IPS DF 6.9 (cell line): ENCODE results near the gene TMTC2.

Source experiments
- DNase-seq: peaks from one replicate; pipeline ENCODE4 v3.0.0-alpha.2; 2013; ENCODE audit warnings: low read depth, low spot score
- H3K27ac ChIP-seq: one replicate; pipeline ENCODE4 v1.5.1; 2013; ENCODE audit warnings: low read length, control low read depth
- H3K27me3 ChIP-seq: 2 replicates; pipeline ENCODE4 v1.6.1; 2013; ENCODE audit warnings: mild to moderate bottlenecking, low read length; ENCODE audit not compliant: control insufficient read depth, insufficient read depth
- H3K36me3 ChIP-seq: 2 replicates; pipeline ENCODE4 v1.6.1; 2013; ENCODE audit warnings: low read length; ENCODE audit not compliant: control insufficient read depth, insufficient read depth
- H3K4me1 ChIP-seq: 2 replicates; pipeline ENCODE4 v1.6.1; 2013; ENCODE audit warnings: low read length; ENCODE audit not compliant: control insufficient read depth, insufficient read depth
- H3K4me3 ChIP-seq: 2 replicates; pipeline ENCODE4 v1.5.1; 2013; ENCODE audit warnings: mild to moderate bottlenecking, low read length
- H3K9me3 ChIP-seq: 2 replicates; pipeline ENCODE4 v1.6.1; 2013; ENCODE audit warnings: low read length, inconsistent platforms; ENCODE audit not compliant: control insufficient read depth, insufficient read depth
- WGBS: extraction: QIAGEN DNeasy Blood & Tissue Kit; methylation state at CpG from one replicate; pipeline ENCODE4 v1.1.7; 2013; ENCODE audit warnings: mixed read lengths, missing lambda C conversion rate; ENCODE audit not compliant: insufficient read length, insufficient coverage; 5-methylcytosine and 5-hydroxymethylcytosine counted together

TMTC2 gene

DNA sequence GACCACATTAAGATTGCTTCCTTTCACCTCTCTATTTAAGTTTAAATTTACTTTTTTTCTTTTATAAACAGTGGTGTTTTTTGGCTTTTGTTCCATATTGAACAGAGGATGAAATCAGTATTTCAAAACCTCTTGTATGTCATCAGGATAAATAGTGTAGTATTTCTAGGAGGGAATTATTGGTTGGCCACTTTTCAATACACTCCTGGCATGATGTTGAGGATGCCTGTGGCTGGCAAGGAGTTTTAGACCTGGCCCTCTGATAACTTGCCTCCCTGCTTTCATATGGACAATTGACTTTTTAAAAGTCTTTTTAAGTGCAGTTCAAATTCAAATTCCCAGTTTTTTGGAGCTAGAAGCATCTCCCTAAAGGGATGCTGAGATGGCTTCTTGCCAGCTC, 9.8 kb downstream of the TMTC2 start:
- Histone ChIP-seq H3K4me1 (no peaks in the 10 kb centered on the region), H3K27ac (no peak overlapping the region), H3K27me3 (no peaks in the 10 kb centered on the region), H3K36me3 (no peaks in the 10 kb centered on the region), H3K9me3 (no peaks in the 10 kb centered on the region), H3K4me3 (no peak overlapping the region)
- DNase-seq: no peak

- no peak for DNase-seq
- H3K9me3 ChIP-seq: no peaks in the 10 kb centered on the region
- no CpG with 5 or more reads among the region's 12 CpGs for WGBS
- H3K4me1 ChIP-seq: no peaks in the 10 kb centered on the region
- H3K27ac ChIP-seq: no peak overlapping the region
- H3K36me3 ChIP-seq: no peaks in the 10 kb centered on the region
- H3K27me3 ChIP-seq: no peaks in the 10 kb centered on the region
- no peak overlapping the region for H3K4me3 ChIP-seq
Measured at GRCh38 chr12:82698708-82699564, 12.2 kb downstream of the TMTC2 start.

DNA sequence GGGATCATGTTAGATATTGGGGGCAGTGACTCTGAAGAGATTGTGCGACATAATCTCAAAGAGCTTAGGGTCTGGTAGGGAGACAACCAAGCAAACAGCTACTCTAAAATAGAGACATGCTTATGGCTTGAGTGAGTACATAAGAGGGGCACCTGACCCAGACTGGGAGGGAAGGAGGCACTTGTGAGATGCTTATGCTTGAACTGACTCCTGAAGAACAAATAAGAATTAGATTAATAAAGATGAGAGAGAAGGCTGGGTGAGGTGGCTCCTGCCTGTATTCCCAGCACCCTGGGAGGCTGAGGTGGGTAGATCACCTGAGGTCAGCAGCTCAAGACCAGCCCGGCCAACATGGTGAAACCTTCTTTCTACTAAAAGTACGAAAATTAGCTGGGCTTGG, 19.1 kb downstream of the TMTC2 start:
- Histone ChIP-seq H3K27me3 (no peaks in the 10 kb centered on the region), H3K36me3 (no peaks in the 10 kb centered on the region), H3K9me3 (no peaks in the 10 kb centered on the region), H3K4me1 (peaks cover 2% of the 10 kb centered on the region; the same call in 1 of the 2 replicates), H3K4me3 (no peak overlapping the region), H3K27ac (no peak overlapping the region)
- DNase-seq: no peak
- no CpG with 5 or more reads among the region's 3 CpGs for WGBS

DNA sequence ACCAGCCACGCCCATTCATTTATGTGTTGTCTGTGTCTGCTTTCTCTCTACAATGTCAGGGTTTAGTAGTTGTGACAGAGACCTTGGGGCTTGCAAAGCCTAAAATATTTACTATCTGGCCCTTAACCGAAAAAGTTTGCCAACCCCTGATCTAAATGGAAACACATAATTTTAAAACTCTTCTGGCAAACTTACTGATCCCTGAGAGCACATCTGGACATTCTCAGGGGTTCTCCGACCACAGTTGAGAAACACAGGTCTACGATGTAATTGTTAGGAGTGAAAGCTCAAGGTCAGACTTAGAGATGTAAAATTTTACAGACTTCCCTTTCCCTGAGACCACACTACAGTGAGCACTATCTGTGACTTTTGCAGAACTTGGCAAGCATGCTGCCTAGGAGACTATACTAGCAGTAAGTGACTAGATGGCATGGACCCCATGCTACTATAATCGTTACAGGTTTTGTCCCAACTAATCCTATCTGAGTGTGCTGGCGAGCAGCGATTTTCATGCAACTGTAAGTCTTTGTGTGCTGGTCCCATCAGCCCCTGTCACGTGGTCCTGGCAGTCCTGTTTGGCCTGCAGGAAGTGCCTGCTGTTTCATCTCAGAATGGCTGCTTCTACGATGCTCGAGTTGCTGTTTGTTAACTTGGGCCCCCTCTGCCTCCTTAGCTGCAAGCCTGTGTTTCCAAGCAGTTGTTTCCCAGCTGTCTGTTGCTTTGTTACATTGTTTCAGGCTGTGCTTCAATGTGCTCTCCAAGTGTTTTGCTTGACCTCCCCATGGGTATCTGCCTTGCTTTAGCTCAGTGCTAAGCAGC, 21.6 kb downstream of the TMTC2 start:
- no peaks in the 10 kb centered on the region; the same call in 1 of the 2 replicates for H3K27me3 ChIP-seq
- no peak overlapping the region for H3K27ac ChIP-seq
- H3K36me3 ChIP-seq: no peaks in the 10 kb centered on the region
- no peak overlapping the region for H3K4me3 ChIP-seq
- H3K9me3 ChIP-seq: no peaks in the 10 kb centered on the region
- whole genome bisulfite sequencing: no CpG with 5 or more reads among the region's 10 CpGs
- peaks cover 2% of the 10 kb centered on the region; the same call in 1 of the 2 replicates for H3K4me1 ChIP-seq
- no peak for DNase-seq

- no CpG with 5 or more reads among the region's 2 CpGs for WGBS
Measured at GRCh38 chr12:82709794-82710355, 23.2 kb downstream of the TMTC2 start.

DNA sequence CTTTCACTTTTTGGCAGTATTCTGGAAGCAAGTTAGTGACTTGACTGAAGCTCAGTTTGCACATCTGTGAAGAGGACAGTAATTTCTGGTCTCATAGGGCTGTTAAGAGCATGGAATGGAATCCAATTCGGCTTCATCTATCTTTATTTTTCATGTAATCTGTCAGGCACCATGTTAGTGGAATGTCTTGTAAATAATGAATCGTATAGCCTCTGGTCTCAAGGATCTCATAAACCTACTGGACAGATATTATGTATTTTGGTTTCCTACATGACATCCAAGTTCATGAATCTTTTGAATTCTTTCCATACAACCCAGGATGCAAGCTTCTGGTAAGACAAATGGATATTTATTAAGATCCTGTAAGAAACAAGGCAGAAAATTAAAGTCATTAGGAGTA, 24.0 kb downstream of the TMTC2 start:
- Histone ChIP-seq H3K36me3 (no peaks in the 10 kb centered on the region), H3K4me3 (no peak overlapping the region), H3K27ac (no peak overlapping the region), H3K4me1 (peaks cover 2% of the 10 kb centered on the region; the same call in 1 of the 2 replicates), H3K9me3 (no peaks in the 10 kb centered on the region), H3K27me3 (no peaks in the 10 kb centered on the region; the same call in 1 of the 2 replicates)
- DNase-seq: no peak
- no CpG with 5 or more reads among the region's 2 CpGs for WGBS

More at GRCh38 chr12:82709794-82710355, 23.2 kb downstream of the TMTC2 start:
- Histone ChIP-seq H3K4me3 (no peak overlapping the region), H3K27me3 (no peaks in the 10 kb centered on the region; the same call in 1 of the 2 replicates), H3K36me3 (no peaks in the 10 kb centered on the region), H3K9me3 (no peaks in the 10 kb centered on the region), H3K27ac (no peak overlapping the region), H3K4me1 (peaks cover 2% of the 10 kb centered on the region; the same call in 1 of the 2 replicates)
- no peak for DNase-seq

DNA sequence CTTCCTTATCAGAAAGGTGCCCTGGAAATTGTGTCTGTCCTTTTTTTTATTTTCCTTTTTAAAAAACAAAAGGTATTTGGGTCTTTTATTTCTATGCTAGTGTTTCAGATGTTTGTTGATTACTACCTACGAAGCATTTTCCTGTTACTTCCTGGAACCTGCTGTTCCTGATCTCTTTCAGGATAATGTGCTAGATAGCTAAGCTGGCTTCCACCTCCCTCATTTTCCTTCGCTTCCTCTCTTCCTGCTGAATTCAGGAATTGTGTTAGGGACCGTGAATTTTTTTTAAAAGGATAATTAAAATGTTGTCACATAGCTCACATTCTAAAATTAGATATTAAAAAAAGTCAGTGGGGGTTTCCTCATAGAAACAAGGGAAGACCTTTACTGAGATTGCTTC, 27.7 kb downstream of the TMTC2 start:
- H3K27ac ChIP-seq: no peak overlapping the region
- H3K36me3 ChIP-seq: no peaks in the 10 kb centered on the region
- WGBS: no CpG with 5 or more reads among the region's 3 CpGs
- no peaks in the 10 kb centered on the region; the same call in 1 of the 2 replicates for H3K27me3 ChIP-seq
- H3K4me1 ChIP-seq: no peaks in the 10 kb centered on the region
- H3K9me3 ChIP-seq: no peaks in the 10 kb centered on the region
- no peak for DNase-seq
- H3K4me3 ChIP-seq: no peak overlapping the region

DNA sequence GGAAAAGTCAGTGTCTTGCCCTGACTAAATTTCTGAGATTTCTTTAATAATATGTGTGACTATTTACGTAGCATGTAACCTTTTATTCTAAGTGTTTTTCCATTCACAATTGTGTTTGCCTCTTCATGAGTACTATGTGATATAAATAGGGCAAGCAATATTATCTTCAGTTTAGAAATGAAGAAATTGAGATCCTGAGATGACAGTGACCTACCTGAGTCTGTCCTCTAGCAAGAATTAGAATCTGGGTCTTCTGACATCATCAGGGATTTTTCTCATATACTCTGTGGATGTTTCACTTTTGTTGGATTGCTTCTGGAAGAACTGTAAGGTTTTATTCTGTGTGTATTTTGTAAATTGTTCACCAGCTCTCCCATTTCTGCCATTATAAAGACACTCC, 35.0 kb downstream of the TMTC2 start:
- Histone ChIP-seq H3K27ac (no peak overlapping the region), H3K9me3 (no peaks in the 10 kb centered on the region), H3K36me3 (no peaks in the 10 kb centered on the region), H3K27me3 (no peaks in the 10 kb centered on the region), H3K4me1 (no peaks in the 10 kb centered on the region), H3K4me3 (no peak overlapping the region)
- no CpG with 5 or more reads among the region's 1 CpG for WGBS
- DNase-seq: no peak

GRCh38 chr12:82723093-82723492, 36.4 kb downstream of the TMTC2 start:
- no peak for DNase-seq
- no CpG with 5 or more reads among the region's 4 CpGs for WGBS
- no peaks in the 10 kb centered on the region for H3K27me3 ChIP-seq
- H3K27ac ChIP-seq: no peak overlapping the region
- H3K4me1 ChIP-seq: no peaks in the 10 kb centered on the region
- no peaks in the 10 kb centered on the region for H3K36me3 ChIP-seq
- H3K4me3 ChIP-seq: no peak overlapping the region
- no peaks in the 10 kb centered on the region for H3K9me3 ChIP-seq

DNA sequence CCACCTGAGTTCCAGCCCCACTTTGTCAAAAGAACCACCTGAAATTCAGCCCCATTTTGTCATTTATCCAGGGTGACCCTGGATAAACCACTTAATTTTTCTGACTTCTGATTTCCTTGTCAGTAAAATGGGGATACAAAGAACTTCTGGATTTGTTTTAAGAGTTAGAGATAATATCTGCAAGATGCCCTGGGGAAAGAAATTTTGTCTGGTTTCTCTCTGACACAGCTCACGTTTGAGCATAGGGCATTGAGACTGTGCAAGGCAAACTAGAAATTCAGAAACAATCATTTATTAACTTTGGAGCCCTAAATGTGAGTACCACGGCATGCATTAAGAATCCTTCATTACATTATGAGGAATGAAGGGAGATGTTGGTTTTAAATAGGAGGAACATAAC, 37.2 kb downstream of the TMTC2 start:
- no peaks in the 10 kb centered on the region for H3K27me3 ChIP-seq
- H3K9me3 ChIP-seq: no peaks in the 10 kb centered on the region
- H3K4me1 ChIP-seq: no peaks in the 10 kb centered on the region
- no peaks in the 10 kb centered on the region for H3K36me3 ChIP-seq
- no peak overlapping the region for H3K4me3 ChIP-seq
- WGBS: no CpG with 5 or more reads among the region's 2 CpGs
- no peak for DNase-seq
- H3K27ac ChIP-seq: no peak overlapping the region
